DND-41 (cell line): ENCODE measurements around the gene ZNF488.

Source experiments
- CTCF ChIP-seq: IDR thresholded peaks from 2 replicates; pipeline ENCODE4 v1.5.1; 2012; ENCODE audit warnings: borderline replicate concordance, low read length, moderate library complexity, mild to moderate bottlenecking; ENCODE audit not compliant: poor library complexity, severe bottlenecking; ENCODE audit errors: extremely low read depth
- EZH2 ChIP-seq: IDR thresholded peaks from 3 replicates; pipeline ENCODE4 v1.6.1; 2012; ENCODE audit warnings: borderline replicate concordance, low read depth, mild to moderate bottlenecking, moderate library complexity, low read length, inconsistent platforms; ENCODE audit not compliant: severe bottlenecking

- TF ChIP-seq CTCF (no peak), EZH2 (no peak)
These were observed 20.8 kb upstream of the ZNF488 start for GRCh38 chr10:47404937-47405336.
